Smooth muscle cell (in vitro differentiated cells): Measurements from ENCODE around the gene TNRC18. TPM values are rescaled to one million over a fixed set of nuclear protein-coding genes. Genes with fewer than 3 reads are reported as not detected.

ENCODE experiments used
- DNase-seq: peaks from one replicate; lab custom pipeline; 2025; ENCODE audit not compliant: unreplicated experiment; lab: John Stamatoyannopoulos, UW
- H2AFZ ChIP-seq: fragments of 200-600 bp; sonication (generic); 2 replicates; pipeline ENCODE4 v1.6.0; 2016; ENCODE audit warnings: antibody characterized with exemption, low read depth, mild to moderate bottlenecking
- H3F3A ChIP-seq: fragments of 200-600 bp; sonication (generic); 2 replicates; pipeline ENCODE4 v1.6.0; 2017; ENCODE audit warnings: antibody characterized with exemption, low read depth
- H3K27ac ChIP-seq: fragments of 200-600 bp; sonication (generic); 2 replicates; pipeline ENCODE4 v1.5.1; 2016; ENCODE audit warnings: low read depth, mild to moderate bottlenecking
- H3K27me3 ChIP-seq: fragments of 200-600 bp; sonication (generic); 2 replicates; pipeline ENCODE4 v1.6.1; 2016; ENCODE audit warnings: low read depth, mild to moderate bottlenecking
- H3K36me3 ChIP-seq: fragments of 200-600 bp; sonication (generic); 2 replicates; pipeline ENCODE4 v1.5.1; 2016; ENCODE audit warnings: low read depth
- H3K4me1 ChIP-seq: fragments of 200-600 bp; sonication (generic); 2 replicates; pipeline ENCODE4 v1.5.1; 2016; ENCODE audit warnings: low read depth
- H3K4me2 ChIP-seq: fragments of 200-600 bp; sonication (generic); 2 replicates; pipeline ENCODE4 v1.6.0; 2016; ENCODE audit warnings: mild to moderate bottlenecking
- H3K4me3 ChIP-seq: fragments of 200-600 bp; sonication (generic); 2 replicates; pipeline ENCODE4 v1.5.1; 2016; ENCODE audit warnings: mild to moderate bottlenecking
- H3K79me2 ChIP-seq: fragments of 200-600 bp; sonication (generic); 2 replicates; pipeline ENCODE4 v1.6.0; 2016; ENCODE audit warnings: low read depth, mild to moderate bottlenecking
- H3K9ac ChIP-seq: fragments of 200-600 bp; sonication (generic); 2 replicates; pipeline ENCODE4 v1.6.0; 2016; ENCODE audit warnings: low read depth
- H3K9me3 ChIP-seq: fragments of 200-600 bp; sonication (generic); replicated peaks from 2 replicates; pipeline ENCODE4 v1.5.1; 2016; ENCODE audit warnings: low read depth
- H4K20me1 ChIP-seq: fragments of 200-600 bp; sonication (generic); 2 replicates; pipeline ENCODE4 v1.6.0; 2016; ENCODE audit warnings: low read depth
- CTCF ChIP-seq: fragments of 200-600 bp; sonication (generic); IDR thresholded peaks from 2 replicates; pipeline ENCODE4 v1.5.1; 2017; ENCODE audit warnings: borderline replicate concordance, mild to moderate bottlenecking, antibody characterized with exemption; ENCODE audit not compliant: insufficient read depth, poor library complexity, severe bottlenecking
- WGBS: methylation state at CpG from one replicate; pipeline ENCODE4 v1.1.7; 2016; ENCODE audit warnings: low lambda C conversion rate; 5-methylcytosine and 5-hydroxymethylcytosine counted together
- polyA plus RNA-seq: library from polyadenylated mRNA; unstranded; fragments of >200 nt; fragmentation: Nextera tagmentation; extraction: Ambion mirVana; gene quantifications from 2 replicates; pipeline ENCODE4 v1.2.1, GENCODE V29; 2016
- total RNA-seq: library from RNA; depleted of rRNA; stranded (reverse); fragments of >200 nt; gene quantifications from 2 replicates; pipeline ENCODE4 v1.2.3, GENCODE V29; 2014

TNRC18 gene
- total and polyA plus RNA-seq, 2 experiments from 2014 or later = 6.4 to 40.3 TPM

GRCh38 chr7:5363729-5364128 lies 59.9 kb downstream of the TNRC18 start:
- H3K4me3 ChIP-seq = no peak overlapping the region
- no peaks in the 10 kb centered on the region for H3F3A ChIP-seq
- H3K9ac ChIP-seq = no peak overlapping the region
- H4K20me1 ChIP-seq = peaks cover 97% of the 10 kb centered on the region
- no peaks in the 10 kb centered on the region for H3K4me1 ChIP-seq
- H3K27me3 ChIP-seq = no peaks in the 10 kb centered on the region
- no peaks in the 10 kb centered on the region for H3K9me3 ChIP-seq
- H2AFZ ChIP-seq = no peak overlapping the region
- no peak overlapping the region for H3K4me2 ChIP-seq
- peaks cover 62% of the 10 kb centered on the region for H3K79me2 ChIP-seq
- 99% methylated on average over 8 of the region's 8 CpGs for WGBS
- no peak for TF ChIP-seq CTCF
- no peak overlapping the region for H3K27ac ChIP-seq
- peaks cover 1% of the 10 kb centered on the region for H3K36me3 ChIP-seq
- no peak for DNase-seq

GRCh38 chr7:5362466-5362865 lies 61.2 kb downstream of the TNRC18 start:
- no peak overlapping the region for H2AFZ ChIP-seq
- no peak for DNase-seq
- peaks cover 57% of the 10 kb centered on the region for H3K79me2 ChIP-seq
- peaks cover 97% of the 10 kb centered on the region for H4K20me1 ChIP-seq
- no peak for TF ChIP-seq CTCF
- H3K4me3 ChIP-seq = no peak overlapping the region
- no peaks in the 10 kb centered on the region for H3F3A ChIP-seq
- H3K27ac ChIP-seq = no peak overlapping the region
- no peaks in the 10 kb centered on the region for H3K27me3 ChIP-seq
- H3K9me3 ChIP-seq = no peaks in the 10 kb centered on the region
- H3K4me2 ChIP-seq = no peak overlapping the region
- no peaks in the 10 kb centered on the region for H3K4me1 ChIP-seq
- WGBS = 99% methylated on average over 18 of the region's 18 CpGs
- H3K36me3 ChIP-seq = peaks cover 9% of the 10 kb centered on the region
- no peak overlapping the region for H3K9ac ChIP-seq

GRCh38 chr7:5361446-5362127 lies 62.0 kb downstream of the TNRC18 start:
- Histone ChIP-seq H3K79me2 (peaks cover 52% of the 10 kb centered on the region), H3K36me3 (peaks cover 9% of the 10 kb centered on the region)
- over 99% methylated on average over 29 of the region's 58 CpGs for WGBS

More at GRCh38 chr7:5361446-5362127, 62.0 kb downstream of the TNRC18 start:
- Histone ChIP-seq H3K4me2 (no peak overlapping the region), H3F3A (no peaks in the 10 kb centered on the region), H3K9me3 (no peaks in the 10 kb centered on the region), H3K4me3 (no peak overlapping the region), H4K20me1 (peaks cover 94% of the 10 kb centered on the region), H3K27ac (no peak overlapping the region), H3K9ac (no peak overlapping the region), H3K4me1 (no peaks in the 10 kb centered on the region), H2AFZ (no peak overlapping the region), H3K27me3 (no peaks in the 10 kb centered on the region)
- no peak for DNase-seq
- no peak for TF ChIP-seq CTCF
